ENCODE data around the gene CYP39A1.

DNA sequence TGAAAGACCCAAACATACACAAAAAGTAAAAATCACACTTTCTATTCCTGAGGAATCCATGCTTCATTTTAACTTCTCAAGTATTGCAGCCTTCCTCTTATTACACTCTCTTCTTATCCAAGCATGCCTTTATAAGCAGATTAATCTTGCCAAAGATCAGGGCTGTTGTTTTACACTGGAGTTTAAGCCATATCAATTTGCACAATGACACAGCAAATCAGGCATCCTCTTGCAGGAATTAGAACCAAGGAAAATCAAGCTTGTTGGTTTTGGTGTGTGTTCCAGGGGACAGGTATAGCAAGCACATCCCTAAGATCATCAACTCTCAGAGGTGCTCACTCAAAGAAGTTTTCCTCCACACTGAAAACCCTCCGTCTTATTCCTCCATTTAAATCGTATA, 69.5 kb downstream of the CYP39A1 start:
- TF ChIP-seq, protein P1, sequence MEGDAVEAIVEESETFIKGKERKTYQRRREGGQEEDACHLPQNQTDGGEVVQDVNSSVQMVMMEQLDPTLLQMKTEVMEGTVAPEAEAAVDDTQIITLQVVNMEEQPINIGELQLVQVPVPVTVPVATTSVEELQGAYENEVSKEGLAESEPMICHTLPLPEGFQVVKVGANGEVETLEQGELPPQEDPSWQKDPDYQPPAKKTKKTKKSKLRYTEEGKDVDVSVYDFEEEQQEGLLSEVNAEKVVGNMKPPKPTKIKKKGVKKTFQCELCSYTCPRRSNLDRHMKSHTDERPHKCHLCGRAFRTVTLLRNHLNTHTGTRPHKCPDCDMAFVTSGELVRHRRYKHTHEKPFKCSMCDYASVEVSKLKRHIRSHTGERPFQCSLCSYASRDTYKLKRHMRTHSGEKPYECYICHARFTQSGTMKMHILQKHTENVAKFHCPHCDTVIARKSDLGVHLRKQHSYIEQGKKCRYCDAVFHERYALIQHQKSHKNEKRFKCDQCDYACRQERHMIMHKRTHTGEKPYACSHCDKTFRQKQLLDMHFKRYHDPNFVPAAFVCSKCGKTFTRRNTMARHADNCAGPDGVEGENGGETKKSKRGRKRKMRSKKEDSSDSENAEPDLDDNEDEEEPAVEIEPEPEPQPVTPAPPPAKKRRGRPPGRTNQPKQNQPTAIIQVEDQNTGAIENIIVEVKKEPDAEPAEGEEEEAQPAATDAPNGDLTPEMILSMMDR (IDR thresholded peaks at IDR 0.05), result no peak
- no peak for TF ChIP-seq POLR2A (IDR thresholded peaks at IDR 0.05)

Measured in gastroesophageal sphincter (tissue), 3 donors.